Suppressor macrophage treated with lipopolysaccharide for 4 hours (primary cell): Measurements from ENCODE around the gene DCUN1D4.

Experiments used
- DNase-seq: peaks from one replicate; pipeline ENCODE4 v3.0.0-alpha.2; 2020

The DCUN1D4 gene

GRCh38 chr4:51842554-51843308 lies at the start of gene DCUN1D4:
Gene DCUN1D4 (plus strand): TSS chr4:51843153. CDS start chr4:51843243, 90 bp downstream.
- DNase-seq = peak; percentile 100

GRCh38 chr4:51820443-51821234 lies 22.3 kb upstream of the DCUN1D4 start:
- no peak for DNase-seq

- no peak for DNase-seq
Measured at GRCh38 chr4:51825341-51825740, 17.6 kb upstream of the DCUN1D4 start.

- DNase-seq = no peak
Measured at GRCh38 chr4:51830156-51830720, 12.7 kb upstream of the DCUN1D4 start.

- peak; percentile 61 for DNase-seq
Measured at GRCh38 chr4:51831133-51831532, 11.8 kb upstream of the DCUN1D4 start.

- DNase-seq = no peak
Measured at GRCh38 chr4:51833236-51833635, 9.7 kb upstream of the DCUN1D4 start.

GRCh38 chr4:51835079-51835478 lies 7.9 kb upstream of the DCUN1D4 start:
- DNase-seq = no peak

- no peak for DNase-seq
Measured at GRCh38 chr4:51835855-51836254, 7.1 kb upstream of the DCUN1D4 start.

GRCh38 chr4:51836549-51836948 lies 6.4 kb upstream of the DCUN1D4 start:
- DNase-seq = peak; percentile 22

GRCh38 chr4:51840781-51841180 lies 2.2 kb upstream of the DCUN1D4 start:
- no peak for DNase-seq

- DNase-seq = no peak
Measured at GRCh38 chr4:51842167-51842553, 793 bp upstream of the DCUN1D4 start.

- no peak for DNase-seq
Measured at GRCh38 chr4:51843309-51844152, 578 bp downstream of the DCUN1D4 start.

- peak; percentile 88 for DNase-seq
Measured at GRCh38 chr4:51844153-51845054, 1.5 kb downstream of the DCUN1D4 start.

- DNase-seq = no peak
Measured at GRCh38 chr4:51845055-51845426, 2.1 kb downstream of the DCUN1D4 start.

GRCh38 chr4:51845711-51846110 lies 2.8 kb downstream of the DCUN1D4 start:
- no peak for DNase-seq

- DNase-seq = no peak
Measured at GRCh38 chr4:51849430-51849829, 6.5 kb downstream of the DCUN1D4 start.

- no peak for DNase-seq
Measured at GRCh38 chr4:51850294-51850693, 7.3 kb downstream of the DCUN1D4 start.

- no peak for DNase-seq
Measured at GRCh38 chr4:51851090-51851936, 8.4 kb downstream of the DCUN1D4 start.

- DNase-seq = no peak
Measured at GRCh38 chr4:51851937-51852290, 9.0 kb downstream of the DCUN1D4 start.

GRCh38 chr4:51853027-51853682 lies 10.2 kb downstream of the DCUN1D4 start:
- DNase-seq = no peak
